ENCODE results near the gene RIIAD1.
"Not testable (repeated sequence)": the region's sequence is repeated elsewhere in the genome, so short reads cannot be mapped to it uniquely, and the experiment has no call there.

RIIAD1 gene

DNA sequence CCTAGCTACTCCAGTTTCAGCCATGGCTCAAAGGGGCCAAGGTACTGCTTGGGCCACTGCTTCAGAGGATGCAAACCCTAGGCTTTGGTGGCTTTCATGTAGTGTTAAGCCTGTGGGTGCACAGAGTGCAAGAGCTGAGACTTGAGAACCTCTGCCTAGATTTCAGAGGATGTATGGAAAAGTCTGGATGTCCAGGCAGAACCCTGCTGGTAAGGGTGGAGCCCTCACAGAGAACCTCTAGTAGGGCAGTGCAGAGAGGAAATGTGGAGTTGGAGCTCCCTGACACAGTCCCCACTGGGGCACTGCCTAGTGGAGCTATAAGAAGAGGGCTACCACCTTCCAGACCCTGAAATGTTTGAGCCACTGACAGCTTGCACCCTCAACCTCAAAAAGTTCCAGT lies 16.2 kb downstream of the RIIAD1 start:
- no peak for DNase-seq

DNA sequence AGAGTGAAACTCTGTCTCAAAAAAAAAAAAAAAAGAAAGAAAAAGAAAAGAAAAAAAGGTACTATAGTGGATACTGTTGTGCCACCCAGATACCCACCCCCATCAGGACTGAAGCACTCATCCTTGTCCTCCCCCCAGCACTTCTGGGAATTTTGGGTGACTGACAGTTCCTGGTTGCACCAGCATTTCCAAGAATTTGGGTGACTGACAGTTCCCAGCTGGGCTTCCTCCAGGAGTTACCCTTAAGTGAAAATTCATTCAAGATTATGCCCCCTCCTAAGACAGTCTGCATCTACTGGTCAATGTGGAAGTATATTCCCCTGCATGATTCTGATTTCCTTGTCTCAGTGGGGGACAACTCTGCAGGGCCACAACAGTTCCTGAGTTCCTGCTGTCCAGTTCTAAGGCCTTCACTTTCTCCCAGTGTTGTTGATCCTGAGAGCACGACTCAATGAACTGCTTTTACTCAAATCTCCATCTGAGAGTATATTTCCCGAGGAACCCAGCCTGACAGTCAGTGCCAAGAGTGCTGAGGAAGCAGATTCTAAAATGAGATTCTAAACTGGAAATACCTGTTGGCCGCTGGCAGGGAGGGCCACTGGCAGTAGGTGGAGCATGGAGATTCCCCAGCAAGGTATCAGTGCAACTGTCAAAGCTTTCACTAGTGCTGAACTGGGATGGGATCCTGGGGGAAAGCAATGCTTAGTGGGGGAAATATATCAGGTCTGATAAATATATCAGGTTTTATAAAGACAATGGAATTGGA lies 18.5 kb downstream of the RIIAD1 start:
- no peak for DNase-seq

DNA sequence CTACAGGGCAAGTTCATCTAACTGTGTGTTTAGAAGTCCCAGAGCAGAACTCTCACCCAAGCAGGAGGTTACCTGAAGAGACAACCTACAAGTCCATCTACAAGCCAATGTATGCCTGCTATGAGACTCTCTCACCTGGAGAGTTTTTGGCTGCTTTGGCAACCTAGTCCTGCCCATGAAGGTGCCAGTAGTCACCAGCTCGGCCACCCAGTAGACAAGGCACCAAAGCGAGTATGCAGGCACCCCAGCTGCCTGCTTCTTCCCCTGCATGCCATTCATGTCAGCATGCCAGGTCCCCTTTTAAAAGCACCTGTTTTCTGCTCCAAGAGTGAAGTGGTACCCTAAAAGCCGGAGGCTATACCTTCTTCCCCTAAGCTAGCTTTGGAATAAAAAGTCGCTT lies 20.2 kb downstream of the RIIAD1 start:
- DNase-seq = no peak

DNA sequence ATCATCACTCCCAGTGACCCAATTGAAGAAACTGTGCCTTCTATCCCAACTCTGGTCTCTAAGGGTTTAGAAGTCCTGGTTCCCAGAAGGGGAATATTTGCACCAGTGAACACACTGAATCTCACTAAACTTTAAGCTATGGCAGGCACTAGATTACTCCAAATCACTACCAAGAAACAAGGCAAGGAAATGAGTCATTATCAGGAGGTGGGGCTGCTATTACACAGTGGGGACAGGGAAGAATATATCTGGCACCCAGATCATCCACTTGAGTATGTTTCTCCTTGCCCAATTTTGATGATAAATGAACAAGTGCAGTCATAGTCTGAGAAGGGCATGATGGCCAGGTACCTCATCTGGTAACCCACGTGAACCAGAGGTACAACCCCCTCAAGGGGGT lies 35.0 kb downstream of the RIIAD1 start:
- no peak for DNase-seq

GRCh38 chr1:151759241-151759640 lies 37.9 kb downstream of the RIIAD1 start:
- DNase-seq = no peak

DNA sequence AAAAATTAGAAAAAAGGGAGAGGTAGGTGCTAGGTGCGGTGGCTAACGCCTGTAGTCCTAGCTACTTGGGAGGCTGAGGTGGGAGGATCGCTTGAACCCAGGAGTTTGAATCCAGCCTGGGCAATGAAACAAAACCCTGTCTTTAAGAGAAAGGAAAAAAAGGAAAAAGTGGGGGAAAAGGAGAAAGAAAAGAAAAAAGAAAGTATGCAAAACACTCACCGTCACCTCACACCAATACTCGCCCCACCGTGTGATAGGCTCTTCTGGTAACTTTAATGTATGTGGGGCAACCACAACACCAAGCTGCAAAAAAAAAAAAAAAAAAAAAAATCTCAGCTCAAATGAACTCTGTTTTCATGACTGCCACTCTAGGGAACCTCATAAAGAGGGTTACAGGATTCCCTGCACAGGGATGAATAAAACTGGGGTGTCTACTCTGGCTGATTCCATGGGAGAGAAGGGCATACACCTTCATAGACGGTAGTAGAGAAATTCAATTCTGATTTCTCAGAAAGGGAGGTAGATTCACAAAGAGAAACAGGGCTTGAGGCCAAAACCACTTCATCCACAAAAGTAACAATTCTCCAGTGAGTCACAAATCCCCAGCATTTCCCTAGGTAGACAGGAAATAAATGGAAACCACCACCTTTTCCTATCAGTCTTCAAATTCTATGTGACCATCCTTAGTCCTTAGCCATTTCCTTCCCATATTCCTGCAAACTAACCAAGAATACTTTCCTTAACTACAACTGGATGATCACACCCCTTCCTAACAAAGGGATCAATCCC lies 39.5 kb downstream of the RIIAD1 start:
- DNase-seq = no peak

DNA sequence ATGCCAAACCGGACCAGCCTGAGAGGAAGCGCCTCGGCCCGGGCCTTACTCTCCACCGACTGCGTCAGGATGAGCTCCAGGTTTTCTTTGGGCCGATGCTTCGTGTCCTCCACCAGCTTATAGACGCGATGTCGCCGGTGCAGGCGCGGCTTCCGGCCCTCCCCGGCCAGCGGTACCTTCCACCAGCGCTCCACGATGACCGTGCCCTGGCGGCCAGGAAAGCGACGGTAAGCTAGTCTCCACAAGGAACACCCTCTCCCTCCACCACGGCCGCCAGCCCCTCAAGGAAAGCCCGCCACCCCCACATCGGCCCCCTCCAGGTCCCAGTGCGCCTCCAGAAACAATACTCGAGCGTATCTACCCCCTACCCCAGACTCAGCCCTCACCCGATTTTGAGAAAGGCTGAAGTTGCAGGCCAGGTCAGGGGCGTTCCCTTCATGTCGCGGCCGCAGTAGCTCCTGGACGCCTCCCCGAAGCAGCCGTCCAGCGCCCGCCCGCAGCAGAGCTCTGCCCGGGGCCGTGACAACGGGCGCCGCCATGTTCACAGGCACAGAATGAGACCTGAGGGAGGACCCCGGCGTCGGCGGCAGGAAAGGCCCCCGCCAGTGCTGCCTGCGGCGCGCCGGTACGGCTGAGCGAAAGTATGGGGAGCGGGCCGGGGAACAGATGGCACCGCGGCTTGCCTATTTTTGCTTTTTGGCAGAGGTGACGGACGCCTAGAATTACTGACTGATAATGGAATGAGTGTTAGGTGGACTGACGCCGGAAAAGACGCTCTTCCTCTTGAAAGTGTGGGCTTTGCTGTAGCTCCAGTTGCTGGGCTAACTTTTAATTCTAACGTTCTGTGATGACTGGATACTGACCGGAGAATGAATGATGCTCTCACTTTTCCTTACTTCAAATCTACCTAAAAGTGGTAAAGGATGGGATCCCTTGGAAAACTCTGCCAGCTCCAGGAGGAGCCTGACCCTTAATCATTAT lies 41.9 kb downstream of the RIIAD1 start, which contains the start of gene MRPL9:
Gene MRPL9, minus strand, starts transcription at position 556 of the 981 bp plus-strand sequence. Its CDS starts 17 bp downstream, at position 539.
- DNase-seq = peak; percentile 78

DNA sequence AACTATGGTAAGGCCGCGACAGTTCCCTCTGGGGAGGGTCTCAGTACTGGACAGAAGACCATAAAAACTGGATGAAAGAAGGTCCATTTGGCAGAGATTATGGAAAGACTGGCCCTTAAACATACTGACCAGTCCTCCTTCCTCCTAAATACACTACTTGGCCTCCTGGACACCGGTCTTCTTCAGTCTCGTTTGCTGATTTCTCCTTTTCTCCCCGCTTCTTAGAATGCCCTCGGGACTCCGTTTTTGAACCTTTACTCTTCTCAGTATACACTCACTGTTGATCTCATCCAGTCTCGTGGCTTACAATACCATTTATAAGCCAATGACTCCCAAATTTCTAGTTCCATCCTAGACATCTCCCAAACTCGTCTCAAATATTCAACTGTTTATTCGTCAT lies 42.7 kb downstream of the RIIAD1 start:
- no peak for DNase-seq

- DNase-seq = not testable (repeated sequence)
Measured at GRCh38 chr1:151768351-151769066, 47.2 kb downstream of the RIIAD1 start.

DNA sequence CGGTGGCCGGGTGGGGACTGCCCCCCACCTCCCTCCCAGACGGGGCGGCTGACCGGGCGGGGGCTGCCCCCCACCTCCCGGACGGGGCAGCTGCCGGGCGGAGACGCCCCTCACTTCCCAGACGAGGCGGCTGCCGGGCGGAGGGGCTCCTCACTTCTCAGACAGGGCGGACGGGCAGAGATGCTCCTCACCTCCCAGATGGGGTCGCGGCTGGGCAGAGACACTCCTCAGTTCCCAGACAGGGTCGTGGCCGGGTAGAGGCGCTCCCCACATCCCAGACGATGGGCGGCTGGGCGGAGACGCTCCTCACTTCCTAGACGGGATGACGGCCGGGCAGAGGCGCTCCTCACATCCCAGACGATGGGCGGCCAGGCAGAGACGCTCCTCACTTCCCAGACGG lies 47.9 kb downstream of the RIIAD1 start:
- not testable (repeated sequence) for DNase-seq

GRCh38 chr1:151773702-151774101 lies 52.4 kb downstream of the RIIAD1 start:
- DNase-seq = no peak

GRCh38 chr1:151774256-151774922 lies 53.1 kb downstream of the RIIAD1 start:
- DNase-seq = no peak

DNA sequence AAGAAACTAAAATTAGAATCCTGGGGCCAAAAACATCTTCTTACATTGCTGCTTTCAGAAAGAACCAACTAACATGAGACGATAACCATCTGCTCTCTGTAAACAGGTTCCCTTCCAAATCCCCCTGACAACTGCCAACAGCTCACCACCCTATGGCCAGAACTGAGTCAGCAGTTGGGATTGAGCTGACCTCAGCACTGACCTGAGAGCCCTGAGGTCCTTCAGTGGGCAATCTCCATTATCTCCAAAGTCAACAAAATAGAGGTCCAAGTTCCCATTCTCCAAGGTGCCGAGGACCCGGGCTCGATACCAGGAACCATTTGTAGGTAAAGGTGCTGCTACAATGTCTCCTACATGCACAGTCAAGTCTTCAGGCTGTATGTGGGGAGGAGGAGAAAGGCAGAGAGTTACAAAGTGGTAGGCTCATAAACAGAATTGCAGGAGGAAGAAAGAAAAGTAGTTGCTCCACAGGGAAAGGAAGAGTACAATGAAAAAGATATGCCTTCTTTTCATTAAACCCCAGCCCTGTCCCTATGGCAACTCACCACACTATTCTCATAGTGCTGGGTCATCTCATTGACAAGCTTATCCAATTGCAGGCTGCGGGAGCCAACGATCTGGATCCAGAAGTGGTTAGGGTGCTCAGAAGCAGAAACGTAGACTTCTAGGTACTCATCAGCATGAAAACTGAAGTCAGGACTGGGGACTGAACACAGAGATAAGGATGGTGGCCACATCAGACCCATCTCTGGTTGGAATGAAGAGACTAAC lies 54.8 kb downstream of the RIIAD1 start:
- DNase-seq = no peak

GRCh38 chr1:151776665-151777062 lies 55.3 kb downstream of the RIIAD1 start:
- DNase-seq = no peak

DNA sequence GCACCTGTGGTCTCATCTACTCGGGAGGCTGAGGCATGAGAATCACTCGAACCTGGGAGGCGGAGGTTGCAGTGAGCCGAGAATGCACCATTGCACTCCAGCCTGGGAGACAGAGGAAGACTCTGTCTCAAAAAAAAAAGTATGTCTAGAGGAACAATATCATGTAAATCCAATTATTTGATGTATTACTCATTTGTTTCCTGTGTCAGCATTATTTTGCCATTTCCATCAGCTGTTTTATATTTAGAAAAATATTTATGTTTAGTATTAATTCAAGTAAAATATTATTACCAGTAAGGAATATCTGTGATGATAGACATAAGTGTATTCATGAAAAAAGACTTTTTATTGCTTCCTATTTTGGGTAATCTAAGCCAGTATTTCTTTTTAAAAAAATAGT lies 56.0 kb downstream of the RIIAD1 start:
- no peak for DNase-seq

Data from activated gamma-delta T cell treated with Interleukin-2 at 50 U/mL for 16 hours (primary cell).